HG03378 (cell line): ENCODE measurements around the gene TMEM165.

ENCODE experiments used
- ATAC-seq: cut with Tn5 transposase; IDR thresholded peaks from one replicate; pipeline ENCODE4 v1.9.1; 2021; ENCODE audit warnings: mild to moderate bottlenecking, moderate library complexity; ENCODE audit not compliant: unreplicated experiment

The TMEM165 gene

GRCh38 chr4:55399581-55399980 lies 3.8 kb downstream of the TMEM165 start:
- no peak for ATAC-seq

DNA sequence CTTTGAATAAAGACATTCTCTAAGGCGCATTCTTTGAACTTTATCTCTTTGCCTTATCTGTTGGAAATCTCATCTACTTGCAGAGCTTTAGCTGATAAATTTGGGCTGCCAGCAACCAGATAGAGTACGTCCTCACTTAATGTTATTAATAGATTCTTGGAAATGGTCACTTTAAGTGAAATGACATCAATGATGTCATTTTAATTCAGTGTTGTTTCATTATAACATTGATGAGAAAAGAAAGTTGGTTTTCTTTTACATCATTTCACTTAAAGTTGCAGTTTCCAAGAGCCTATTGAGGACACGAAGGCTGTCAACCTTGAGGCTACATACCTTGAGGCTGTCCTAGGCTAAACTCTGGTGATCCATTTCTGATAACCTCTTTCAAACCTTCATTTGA lies 9.3 kb downstream of the TMEM165 start:
- ATAC-seq, result no peak

GRCh38 chr4:55406545-55406944 lies 10.8 kb downstream of the TMEM165 start:
- ATAC-seq, result no peak

DNA sequence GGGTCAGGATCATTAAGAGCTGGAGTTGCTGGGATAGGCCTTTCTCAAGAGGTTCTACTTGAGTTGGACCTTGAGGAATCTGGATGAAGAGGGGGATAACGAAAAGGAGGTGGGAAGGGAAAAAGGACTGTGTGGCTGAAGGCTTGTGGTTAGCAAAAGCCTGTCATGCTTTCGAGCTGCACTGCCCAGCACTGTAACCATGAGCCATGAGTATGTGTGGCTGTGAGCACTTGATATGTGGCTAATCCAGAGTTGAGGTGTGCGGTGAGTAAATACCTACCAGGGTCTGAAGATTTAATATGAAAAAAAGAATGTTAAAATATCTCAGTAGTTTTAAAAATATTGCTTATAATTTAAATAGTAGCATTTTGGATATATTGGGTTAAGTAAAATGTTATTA lies 11.4 kb downstream of the TMEM165 start:
- no peak for ATAC-seq

GRCh38 chr4:55407764-55408163 lies 12.0 kb downstream of the TMEM165 start:
- ATAC-seq, result no peak

- ATAC-seq, result peak; percentile 84
These were observed 13.9 kb downstream of the TMEM165 start for GRCh38 chr4:55409468-55410171.

- ATAC-seq, result no peak
These were observed 14.7 kb downstream of the TMEM165 start for GRCh38 chr4:55410431-55410830.

GRCh38 chr4:55411621-55412020 lies 15.9 kb downstream of the TMEM165 start:
- no peak for ATAC-seq

DNA sequence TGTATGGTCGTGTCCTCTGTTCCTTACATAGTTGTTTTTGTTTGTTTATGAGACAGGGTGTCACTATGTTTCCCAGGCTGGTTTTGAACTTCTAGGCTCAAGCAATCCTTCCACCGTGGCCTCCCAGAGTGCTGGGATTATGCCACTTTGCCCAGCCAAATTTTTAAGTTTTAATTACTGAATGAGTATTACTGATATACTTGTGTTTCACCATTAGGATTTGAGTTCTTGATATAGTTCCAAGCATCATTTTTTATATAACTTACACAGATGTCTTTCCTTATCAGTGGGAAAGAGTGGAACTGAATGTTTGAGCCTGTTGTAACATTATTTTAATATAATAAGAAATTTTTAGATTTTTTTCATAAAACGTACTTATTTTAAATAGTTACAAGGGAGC lies 20.4 kb downstream of the TMEM165 start:
- ATAC-seq, result no peak

- no peak for ATAC-seq
These were observed 29.0 kb downstream of the TMEM165 start for GRCh38 chr4:55424791-55425190.

- no peak for ATAC-seq
These were observed 36.1 kb downstream of the TMEM165 start for GRCh38 chr4:55431710-55432336.

DNA sequence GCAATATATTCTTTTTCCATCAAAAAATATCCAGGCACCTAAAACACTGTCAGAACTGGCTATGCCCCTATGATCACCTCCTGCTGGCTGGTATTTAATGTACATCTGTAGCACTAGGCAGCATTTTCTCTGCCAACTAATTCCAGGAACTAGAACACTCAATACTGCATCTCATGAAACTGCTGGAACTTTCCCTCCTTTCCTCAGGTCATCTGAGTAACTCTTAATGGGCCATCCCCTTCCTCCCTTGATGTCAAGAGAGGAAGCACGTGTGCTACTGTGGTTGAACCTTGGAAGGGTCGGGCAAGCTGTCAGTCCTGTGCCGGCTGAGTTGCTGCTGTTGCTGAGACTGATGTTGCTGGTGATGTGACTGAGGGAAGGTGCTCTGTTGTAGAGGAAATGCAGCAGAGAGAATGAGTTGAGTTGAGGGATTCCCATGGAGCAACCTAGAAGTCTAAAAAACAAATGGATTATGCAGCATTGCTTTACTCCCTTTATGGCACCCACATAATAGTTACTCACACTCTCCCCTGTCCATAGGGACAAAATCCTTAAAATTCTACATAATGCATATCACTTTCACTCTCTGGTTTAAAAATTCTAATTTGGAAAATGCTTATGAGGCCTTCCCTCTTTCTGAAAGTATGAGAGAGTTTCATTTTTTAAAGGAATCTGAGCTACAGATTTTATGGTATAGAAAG lies 39.5 kb downstream of the TMEM165 start:
- ATAC-seq, result peak; percentile 79

- ATAC-seq, result no peak
These were observed 41.6 kb downstream of the TMEM165 start for GRCh38 chr4:55437356-55437796.

DNA sequence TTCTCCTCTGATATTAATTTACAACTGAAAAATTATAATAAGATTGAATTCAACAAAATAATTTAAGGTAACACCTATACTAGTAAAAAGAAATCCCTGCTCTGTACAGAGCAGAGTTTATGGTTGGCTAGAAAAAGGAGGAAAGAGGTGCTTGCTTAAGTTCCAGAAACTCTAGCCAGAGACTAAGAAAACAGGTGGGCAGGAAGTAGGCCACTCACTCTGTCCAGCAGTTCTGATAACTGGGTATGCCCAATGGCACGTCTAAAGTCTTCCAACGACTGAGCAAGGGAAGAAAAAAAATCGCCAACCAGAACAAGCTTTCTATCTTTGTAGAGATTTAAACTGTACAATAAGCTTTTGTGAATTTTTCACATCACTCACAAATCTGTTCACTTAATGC lies 42.1 kb downstream of the TMEM165 start:
- no peak for ATAC-seq

GRCh38 chr4:55438314-55438713 lies 42.6 kb downstream of the TMEM165 start:
- ATAC-seq, result no peak

DNA sequence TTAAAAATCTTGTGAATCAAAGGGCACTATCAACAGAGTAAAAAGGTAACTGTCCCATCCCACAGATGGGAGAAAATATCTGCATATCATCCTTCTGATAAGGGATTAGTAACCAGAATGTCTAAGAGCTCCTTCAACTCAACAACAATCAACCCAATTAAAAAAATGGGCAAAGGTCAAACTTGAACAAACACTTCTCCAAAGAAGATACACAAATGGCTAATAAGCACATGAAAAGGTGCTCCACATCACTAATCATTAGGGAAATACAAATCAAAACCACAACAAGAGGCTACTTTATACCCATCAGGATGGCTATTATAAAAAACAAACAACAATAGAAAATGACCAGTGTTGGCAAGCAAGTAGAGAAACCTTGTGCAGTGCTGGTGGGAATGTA lies 43.3 kb downstream of the TMEM165 start:
- ATAC-seq, result no peak

DNA sequence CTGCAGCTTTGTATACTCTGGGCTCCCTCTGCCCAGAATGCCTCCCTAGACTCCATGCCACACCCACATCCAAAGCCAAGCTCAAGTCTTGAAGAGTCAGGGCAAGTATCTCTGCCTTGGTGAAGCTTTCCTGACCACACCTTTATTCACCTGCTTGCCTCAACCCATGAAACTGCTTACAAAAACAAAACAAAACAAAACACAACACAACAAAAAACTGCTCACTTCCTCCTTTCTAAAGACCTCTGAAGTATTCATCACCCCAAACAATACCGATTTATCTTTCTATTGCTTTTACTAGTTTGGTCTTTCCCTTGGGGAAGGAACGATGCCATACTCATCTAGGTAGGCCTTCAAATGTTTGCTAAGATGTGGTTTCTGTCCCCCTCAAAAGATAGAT lies 45.0 kb downstream of the TMEM165 start:
- no peak for ATAC-seq

DNA sequence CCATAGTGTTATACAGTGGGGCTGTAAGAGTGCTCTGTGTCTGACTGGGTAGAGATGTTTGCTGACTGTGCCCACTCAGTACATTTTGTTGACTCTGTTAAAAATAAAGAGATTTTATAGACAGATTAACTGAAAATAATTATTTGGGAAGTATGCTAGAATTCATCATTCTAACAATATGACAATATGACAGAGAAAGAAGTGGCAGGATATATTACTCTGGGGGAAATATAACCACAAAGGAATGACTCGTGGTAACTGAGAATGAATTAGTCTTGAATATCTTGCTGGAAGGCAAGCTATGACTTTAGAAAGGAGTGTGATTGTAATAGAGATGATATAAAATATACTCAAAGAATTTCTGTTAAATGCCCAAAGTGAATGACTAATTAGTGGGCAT lies 46.8 kb downstream of the TMEM165 start:
- ATAC-seq, result no peak

DNA sequence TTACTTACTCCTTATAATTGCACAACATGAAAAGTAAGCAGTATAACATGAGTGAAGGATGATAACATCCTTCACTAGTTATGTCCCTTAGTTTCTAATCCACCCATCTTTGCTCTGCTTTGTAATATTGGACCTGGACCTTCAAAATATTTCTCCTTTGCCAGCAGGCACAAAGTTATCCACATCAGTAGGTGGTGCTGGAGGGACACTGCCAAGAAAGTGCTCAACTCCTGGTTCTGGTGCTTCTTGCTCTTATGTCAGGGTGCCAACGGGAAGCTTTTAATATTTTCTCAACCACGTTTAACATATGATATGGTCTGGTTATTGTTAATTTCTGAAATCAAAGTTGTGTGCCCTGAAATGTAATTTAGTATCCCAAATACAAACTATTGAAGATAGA lies 49.1 kb downstream of the TMEM165 start:
- ATAC-seq, result no peak

- no peak for ATAC-seq
These were observed 50.3 kb downstream of the TMEM165 start for GRCh38 chr4:55445921-55446577.

GRCh38 chr4:55446578-55446922 lies 50.8 kb downstream of the TMEM165 start:
- ATAC-seq, result no peak
